Panc1 (cell line): ENCODE measurements around the gene CREB3L2. TPM values are rescaled to one million over a fixed set of nuclear protein-coding genes. Genes with fewer than 3 reads are reported as not detected.

Experiments
- ATAC-seq: fragments of 200-7000 bp; cut with Tn5 transposase; 2 replicates; pipeline ENCODE4 v1.9.1; 2020; ENCODE audit warnings: mild to moderate bottlenecking, moderate library complexity
- BruUV-seq: library from RNA; stranded (reverse); fragments of 400-500 nt; replicated peaks from 2 replicates; lab custom pipeline; 2021; lab: Mats Ljungman, UMichigan
- CTCF ChIA-PET: fragments of 300-600 bp; sonication (Branson Sonifier 250); formaldehyde crosslinking; loops from one replicate; lab custom pipeline; 2022; ENCODE audit warnings: antibody characterized with exemption; lab: Charles Lee
- POLR2A ChIA-PET: fragments of 300-600 bp; sonication (Branson Sonifier 250); formaldehyde crosslinking; loops from one replicate; lab custom pipeline; 2022; ENCODE audit warnings: antibody characterized with exemption; lab: Charles Lee
- DNase-seq: peaks from one replicate; pipeline ENCODE4 v3.0.0-alpha.2; 2010; ENCODE audit warnings: low read depth, low spot score
- H3K27ac ChIP-seq: 2 replicates; pipeline ENCODE4 v1.5.1; 2011; ENCODE audit warnings: mild to moderate bottlenecking, low read length, inconsistent platforms
- H3K27me3 ChIP-seq: fragments of 200-500 bp; sonication (Bioruptor generic); 2 replicates; pipeline ENCODE4 v1.6.0; 2014; ENCODE audit warnings: low read length, inconsistent platforms; ENCODE audit not compliant: control insufficient read depth, insufficient read depth
- H3K36me3 ChIP-seq: fragments of 200-500 bp; sonication (Bioruptor generic); 2 replicates; pipeline ENCODE4 v1.5.1; 2014; ENCODE audit warnings: inconsistent platforms, mild to moderate bottlenecking, low read length, moderate library complexity; ENCODE audit not compliant: control insufficient read depth, insufficient read depth
- H3K4me1 ChIP-seq: 2 replicates; pipeline ENCODE4 v1.5.1; 2011; ENCODE audit warnings: inconsistent platforms, mild to moderate bottlenecking, low read length, moderate library complexity; ENCODE audit not compliant: control insufficient read depth, insufficient read depth
- H3K4me3 ChIP-seq, 2 experiments: 2 replicates each; pipeline ENCODE4 v1.5.1; 2011 to 2012; ENCODE audit warnings: low read depth in 2 of 2, low read length in 2 of 2, mild to moderate bottlenecking in 2 of 2, inconsistent platforms in 1 of 2, moderate library complexity in 1 of 2
- H3K9me3 ChIP-seq: fragments of 200-500 bp; sonication (Bioruptor generic); 2 replicates; pipeline ENCODE4 v1.5.1; 2014; ENCODE audit warnings: low read depth, mild to moderate bottlenecking, inconsistent platforms, low read length, moderate library complexity; ENCODE audit not compliant: control insufficient read depth, insufficient read depth
- CTCF ChIP-seq: fragments of 450-650 bp; IDR thresholded peaks from 2 replicates; pipeline ENCODE4 v1.5.1; 2017; ENCODE audit warnings: mild to moderate bottlenecking
- POLR2AphosphoS5 ChIP-seq: IDR thresholded peaks from 2 replicates; pipeline ENCODE4 v1.6.1; 2012; ENCODE audit warnings: mild to moderate bottlenecking, low read depth, low read length, moderate library complexity
- SIN3A ChIP-seq: IDR thresholded peaks from 2 replicates; pipeline ENCODE4 v1.6.1; 2012; ENCODE audit warnings: low read depth, mild to moderate bottlenecking, low read length, moderate library complexity, borderline replicate concordance; ENCODE audit not compliant: insufficient read depth
- TCF7L2 ChIP-seq: IDR thresholded peaks from 2 replicates; pipeline ENCODE4 v1.6.1; 2011; ENCODE audit warnings: mild to moderate bottlenecking, low read depth, low read length, inconsistent platforms
- in situ Hi-C: cut with HindIII; loops from 2 replicates; pipeline ENCODE4 v1.10.0; 2016; ENCODE audit warnings: low sequenced_read_pairs, low pct_unique_long_range_greater_than_20kb
- intact Hi-C: fragments of 100-400 bp; cut with micrococcal nuclease; formaldehyde crosslinking; loops from one replicate; pipeline ENCODE4 v1.10.0; 2022; ENCODE audit not compliant: unreplicated experiment
- total RNA-seq: library from RNA; stranded (reverse); gene quantifications from one replicate; pipeline ENCODE4 v1.2.1, GENCODE V29; 2021; ENCODE audit not compliant: unreplicated experiment
- TF ChIP-seq, protein P1 (sequence below), 2 experiments: IDR thresholded peaks; 2 replicates each; pipeline ENCODE4 v1.6.1; 2011 to 2012; ENCODE audit warnings: low read depth in 2 of 2, control low read depth in 1 of 2, low read length in 1 of 2, mild to moderate bottlenecking in 1 of 2, moderate library complexity in 1 of 2; ENCODE audit not compliant: insufficient read depth in 1 of 2

Gene CREB3L2
- total RNA-seq, 1 experiment from 2014 or later = 22.7 TPM

- no peaks in the 10 kb centered on the region for H3K9me3 ChIP-seq
- ChIA-PET CTCF (no interaction called here), POLR2A (no interaction called here)
- no TSS peak for BruUV-seq
- no peak overlapping the region for H3K4me3 ChIP-seq
- TF ChIP-seq, protein P1, sequence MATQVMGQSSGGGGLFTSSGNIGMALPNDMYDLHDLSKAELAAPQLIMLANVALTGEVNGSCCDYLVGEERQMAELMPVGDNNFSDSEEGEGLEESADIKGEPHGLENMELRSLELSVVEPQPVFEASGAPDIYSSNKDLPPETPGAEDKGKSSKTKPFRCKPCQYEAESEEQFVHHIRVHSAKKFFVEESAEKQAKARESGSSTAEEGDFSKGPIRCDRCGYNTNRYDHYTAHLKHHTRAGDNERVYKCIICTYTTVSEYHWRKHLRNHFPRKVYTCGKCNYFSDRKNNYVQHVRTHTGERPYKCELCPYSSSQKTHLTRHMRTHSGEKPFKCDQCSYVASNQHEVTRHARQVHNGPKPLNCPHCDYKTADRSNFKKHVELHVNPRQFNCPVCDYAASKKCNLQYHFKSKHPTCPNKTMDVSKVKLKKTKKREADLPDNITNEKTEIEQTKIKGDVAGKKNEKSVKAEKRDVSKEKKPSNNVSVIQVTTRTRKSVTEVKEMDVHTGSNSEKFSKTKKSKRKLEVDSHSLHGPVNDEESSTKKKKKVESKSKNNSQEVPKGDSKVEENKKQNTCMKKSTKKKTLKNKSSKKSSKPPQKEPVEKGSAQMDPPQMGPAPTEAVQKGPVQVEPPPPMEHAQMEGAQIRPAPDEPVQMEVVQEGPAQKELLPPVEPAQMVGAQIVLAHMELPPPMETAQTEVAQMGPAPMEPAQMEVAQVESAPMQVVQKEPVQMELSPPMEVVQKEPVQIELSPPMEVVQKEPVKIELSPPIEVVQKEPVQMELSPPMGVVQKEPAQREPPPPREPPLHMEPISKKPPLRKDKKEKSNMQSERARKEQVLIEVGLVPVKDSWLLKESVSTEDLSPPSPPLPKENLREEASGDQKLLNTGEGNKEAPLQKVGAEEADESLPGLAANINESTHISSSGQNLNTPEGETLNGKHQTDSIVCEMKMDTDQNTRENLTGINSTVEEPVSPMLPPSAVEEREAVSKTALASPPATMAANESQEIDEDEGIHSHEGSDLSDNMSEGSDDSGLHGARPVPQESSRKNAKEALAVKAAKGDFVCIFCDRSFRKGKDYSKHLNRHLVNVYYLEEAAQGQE (IDR thresholded peaks at IDR 0.05; ENCODE audit: insufficient read depth in 1 of 2, low read depth in 2 of 2, low read length in 1 of 2) = no peak
- no peak for TF ChIP-seq TCF7L2
- TF ChIP-seq CTCF = no peak
- no peak for TF ChIP-seq SIN3A
- TF ChIP-seq POLR2AphosphoS5 = no peak
- ATAC-seq (no peak), DNase-seq (no peak)
- intact Hi-C loops (no loop called here), in situ Hi-C loops (no loop called here)
- H3K36me3 ChIP-seq = no peaks in the 10 kb centered on the region
- no peaks in the 10 kb centered on the region for H3K27me3 ChIP-seq
- no peaks in the 10 kb centered on the region for H3K4me1 ChIP-seq
- H3K27ac ChIP-seq = no peak overlapping the region
These were observed 132.6 kb downstream of the CREB3L2 start for GRCh38 chr7:137869260-137869659.

GRCh38 chr7:137867289-137867688 is 134.6 kb downstream of the CREB3L2 start:
- in situ Hi-C loops (no loop called here), intact Hi-C loops (no loop called here)
- ChIA-PET CTCF (interaction anchor here (0.6 kb wide), 1 partner anchor 213 kb away, joined by 3 read pairs; no protein-coding TSS in a partner anchor), POLR2A (no interaction called here)
- Histone ChIP-seq H3K36me3 (no peaks in the 10 kb centered on the region), H3K4me3 (no peak overlapping the region), H3K4me1 (no peaks in the 10 kb centered on the region), H3K27ac (no peak overlapping the region), H3K27me3 (no peaks in the 10 kb centered on the region), H3K9me3 (no peaks in the 10 kb centered on the region)
- DNase-seq (no peak), ATAC-seq (no peak)
- no TSS peak for BruUV-seq
- TF ChIP-seq POLR2AphosphoS5 (no peak), TCF7L2 (no peak), SIN3A (no peak), CTCF (no peak)
- TF ChIP-seq, protein P1 (IDR thresholded peaks at IDR 0.05; ENCODE audit: insufficient read depth in 1 of 2, low read depth in 2 of 2, low read length in 1 of 2) = no peak
